Esophagus squamous epithelium (tissue), 4 donors: ENCODE results near the gene ALDH3A2.

Experiments used
- CTCF ChIP-seq, 6 experiments: fragments of 450-650 bp in 4 of 6; fragments of 200-600 bp in 2 of 6; sonication (generic) in 2 of 6; IDR thresholded peaks; one replicate each; pipeline ENCODE4 v1.5.1; 2016 to 2019; ENCODE audit warnings: antibody characterized with exemption in 6 of 6, mild to moderate bottlenecking in 4 of 6, moderate library complexity in 4 of 6
- POLR2A ChIP-seq, 4 donors: fragments of 450-650 bp; IDR thresholded peaks; one replicate each; pipeline ENCODE4 v1.6.1; 2017; ENCODE audit warnings: antibody characterized with exemption in 4 of 4, mild to moderate bottlenecking in 4 of 4, moderate library complexity in 3 of 4

GRCh38 chr17:19644493-19645210 is 3.9 kb upstream of the ALDH3A2 start:
- TF ChIP-seq POLR2A (IDR thresholded peaks at IDR 0.05) (no peak), CTCF (IDR thresholded peaks at IDR 0.05) (no peak)
